NCI-H146 treated with DMSO at 0.1 percent for 48 hours (cell line): ENCODE results near the gene SATB1.

Source experiments
- DNase-seq: peaks from one replicate; lab custom pipeline; 2025; ENCODE audit not compliant: unreplicated experiment; lab: John Stamatoyannopoulos, UW

SATB1 gene

GRCh38 chr3:18402239-18402799 lies 22.8 kb downstream of the SATB1 start:
- DNase-seq, result no peak

DNA sequence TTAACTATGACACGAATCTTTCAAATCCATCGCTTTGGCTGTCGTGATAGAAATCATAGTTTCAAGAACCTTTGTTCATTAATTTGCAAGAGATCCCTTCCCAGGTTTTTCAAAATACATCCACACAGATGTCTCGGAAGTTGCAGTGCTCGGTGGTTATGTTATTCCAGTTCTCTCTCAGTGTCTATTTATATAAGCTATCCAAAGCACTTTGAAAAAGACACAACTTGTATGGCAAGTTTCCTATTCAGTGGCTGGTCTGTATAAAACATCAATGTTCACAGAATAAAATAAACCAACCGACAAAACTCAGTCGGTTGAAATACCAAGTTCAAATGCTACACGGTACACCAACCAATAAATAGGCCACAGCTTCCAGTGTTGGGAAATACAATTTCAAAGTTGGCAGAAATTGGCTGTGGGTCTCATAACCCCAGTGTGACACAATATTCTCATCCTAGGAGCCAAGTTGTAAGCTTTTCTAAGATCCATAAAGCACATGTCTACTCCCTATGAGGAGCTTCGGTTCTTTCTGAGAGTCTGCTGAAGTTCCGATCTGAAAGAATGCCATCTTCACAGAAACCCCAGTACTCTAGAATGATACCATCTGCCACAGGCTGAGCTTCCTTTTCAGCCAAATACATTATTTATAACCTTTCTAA lies 23.7 kb downstream of the SATB1 start:
- DNase-seq, result no peak

DNA sequence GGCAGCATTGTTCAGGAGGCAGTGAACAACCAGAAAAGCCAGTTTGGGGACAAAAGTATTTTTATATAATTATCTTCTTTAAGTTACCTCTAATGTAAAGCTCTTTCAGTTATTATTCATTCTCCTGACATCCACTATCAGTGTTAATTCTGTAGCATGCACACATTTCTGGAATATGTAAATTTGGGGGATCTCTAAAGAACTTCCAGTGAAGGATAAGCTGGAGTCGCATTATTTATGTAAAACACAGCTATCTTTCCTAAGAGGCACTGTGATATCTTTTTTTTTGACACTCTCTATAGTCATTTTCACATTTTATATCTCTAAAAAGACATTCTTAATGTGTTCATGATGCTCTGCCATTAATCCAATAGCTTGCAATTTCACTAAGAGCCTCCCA lies 26.7 kb downstream of the SATB1 start:
- no peak for DNase-seq

GRCh38 chr3:18396428-18396827 lies 28.7 kb downstream of the SATB1 start:
- DNase-seq, result no peak

DNA sequence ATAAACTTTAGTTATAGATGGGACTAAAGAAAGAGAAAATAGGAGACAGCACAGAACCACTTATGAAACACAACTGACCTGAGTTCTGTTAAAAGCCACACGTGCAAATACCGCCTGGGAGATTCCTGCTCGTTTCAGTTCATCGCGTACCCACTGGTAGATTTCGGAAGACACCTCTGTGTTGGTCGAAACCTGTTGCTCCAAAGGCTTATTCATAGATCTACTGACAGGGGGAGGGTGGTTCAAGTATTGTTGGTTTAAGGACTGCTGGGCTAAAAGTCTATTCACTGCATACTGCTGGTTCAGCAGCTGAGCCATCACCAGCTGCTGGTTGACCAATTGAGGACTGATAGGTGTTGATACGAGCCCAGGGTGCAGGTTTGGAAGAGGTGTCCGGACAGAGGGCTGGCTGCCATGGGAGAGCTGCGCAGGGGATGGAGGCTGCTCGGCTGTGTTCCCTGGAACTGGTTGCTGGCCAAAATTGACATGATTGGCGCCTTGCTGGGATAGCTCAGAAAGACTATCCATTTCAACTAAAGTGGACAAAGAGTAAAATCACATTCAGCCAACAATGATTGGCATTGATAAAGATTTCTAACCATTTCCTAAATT lies 30.6 kb downstream of the SATB1 start:
- no peak for DNase-seq

GRCh38 chr3:18393906-18394305 lies 31.2 kb downstream of the SATB1 start:
- DNase-seq, result no peak

- no peak for DNase-seq
Measured at GRCh38 chr3:18390024-18390660, 35.0 kb downstream of the SATB1 start.

- DNase-seq, result no peak
Measured at GRCh38 chr3:18389108-18389733, 35.9 kb downstream of the SATB1 start.

- no peak for DNase-seq
Measured at GRCh38 chr3:18386274-18386890, 38.8 kb downstream of the SATB1 start.

DNA sequence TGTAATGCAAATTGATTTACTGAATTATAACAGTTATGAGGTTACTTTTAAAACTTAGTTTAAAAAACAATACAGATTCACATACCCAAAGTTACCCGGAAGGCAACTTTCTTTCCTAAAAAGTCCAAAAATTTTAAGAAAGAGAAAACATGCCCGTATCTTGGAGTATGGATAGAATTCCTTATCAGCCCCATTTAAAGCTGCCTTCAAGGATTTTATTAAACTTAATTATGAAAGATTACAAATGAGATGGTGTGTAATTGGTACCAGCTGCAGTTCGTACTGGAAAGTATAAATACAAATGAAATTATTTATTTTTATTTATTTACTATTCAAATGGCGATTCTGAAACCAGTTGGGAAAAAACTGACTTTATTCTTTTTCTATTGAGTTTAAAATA lies 39.4 kb downstream of the SATB1 start:
- DNase-seq, result no peak

DNA sequence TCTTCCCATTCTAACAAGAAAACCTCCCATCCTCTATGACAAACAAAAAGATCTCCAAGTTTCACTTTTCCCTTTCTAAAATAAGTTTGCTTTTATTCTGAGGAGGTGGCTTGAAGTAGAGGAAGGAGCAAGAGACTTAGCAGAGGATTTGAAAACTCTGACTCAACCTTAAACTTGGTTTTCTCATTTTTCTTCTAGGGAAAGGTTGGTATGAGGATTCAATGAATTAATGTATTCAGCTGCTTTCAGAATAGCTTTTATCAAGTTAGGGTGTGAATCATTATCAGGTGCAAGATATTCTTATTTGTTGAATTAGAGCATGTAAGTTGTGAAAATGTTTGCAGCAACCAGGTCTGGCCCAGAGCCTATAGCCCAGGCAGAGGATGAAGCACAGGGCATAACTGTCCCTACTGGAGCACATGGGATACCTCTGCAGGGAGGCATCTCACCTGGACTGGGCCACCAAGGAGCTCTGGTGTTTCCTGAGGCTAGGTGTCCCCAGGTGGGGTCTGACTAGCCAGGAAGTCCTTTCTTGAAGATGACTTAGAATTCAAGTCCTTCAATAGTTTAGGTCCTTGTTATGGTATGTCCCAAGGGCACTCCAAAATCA lies 42.3 kb downstream of the SATB1 start:
- DNase-seq, result no peak

GRCh38 chr3:18379647-18380046 lies 45.5 kb downstream of the SATB1 start:
- DNase-seq, result no peak

DNA sequence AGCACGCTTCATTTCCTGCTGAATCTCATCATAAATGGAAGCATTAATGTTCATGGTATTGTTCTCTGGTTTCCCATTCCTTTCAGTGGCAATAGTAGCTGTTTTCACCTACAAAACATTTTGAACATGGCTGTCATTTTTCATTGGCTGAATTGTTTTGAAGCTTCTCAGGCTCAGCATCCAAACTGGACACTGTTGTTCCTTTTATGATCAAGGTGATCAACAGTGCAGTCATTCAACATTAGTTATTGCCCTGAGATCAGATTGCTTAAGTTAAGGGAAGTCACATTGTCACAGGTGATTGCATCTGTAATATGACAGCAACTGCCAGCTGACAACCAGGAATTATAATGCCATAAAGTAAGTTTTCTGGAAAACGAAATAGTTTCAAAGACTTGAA lies 46.9 kb downstream of the SATB1 start:
- no peak for DNase-seq

DNA sequence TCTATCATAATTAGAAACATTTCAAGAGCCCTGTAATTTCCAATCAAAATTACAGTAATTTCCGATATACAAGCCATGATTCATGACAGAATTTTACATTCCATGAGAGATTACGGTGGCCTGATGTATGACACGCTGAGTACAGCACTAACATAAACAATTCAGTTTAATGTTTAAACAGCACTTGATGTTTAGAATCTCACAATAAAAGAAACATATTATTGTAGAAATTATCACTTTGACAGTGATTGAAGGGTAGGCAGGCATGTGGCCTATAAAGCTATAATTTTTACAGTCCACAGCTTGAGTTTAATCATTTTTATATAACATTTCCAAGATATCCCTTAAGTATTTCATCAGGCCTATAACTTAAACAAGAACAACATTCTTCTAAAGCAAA lies 48.5 kb downstream of the SATB1 start:
- DNase-seq, result no peak

- no peak for DNase-seq
Measured at GRCh38 chr3:18372786-18373405, 52.2 kb downstream of the SATB1 start.

DNA sequence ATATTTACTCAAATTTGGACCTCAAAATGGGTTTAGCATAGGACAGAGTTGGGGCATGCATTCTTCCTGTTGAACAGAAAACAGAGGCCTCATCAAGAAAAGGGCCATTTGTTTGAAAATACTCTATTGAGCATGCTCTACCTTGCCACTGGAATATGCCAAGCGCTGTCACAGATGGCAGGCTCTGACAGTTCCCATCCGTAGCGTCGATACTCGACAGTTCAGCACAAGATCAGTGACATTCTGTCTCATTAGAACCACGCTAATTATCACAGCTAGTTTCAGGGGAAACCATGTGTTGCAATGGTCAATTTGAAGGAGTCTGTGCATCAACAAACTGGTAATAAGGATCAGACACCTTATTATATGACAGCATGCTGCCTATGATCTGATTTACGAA lies 54.5 kb downstream of the SATB1 start:
- DNase-seq, result no peak

DNA sequence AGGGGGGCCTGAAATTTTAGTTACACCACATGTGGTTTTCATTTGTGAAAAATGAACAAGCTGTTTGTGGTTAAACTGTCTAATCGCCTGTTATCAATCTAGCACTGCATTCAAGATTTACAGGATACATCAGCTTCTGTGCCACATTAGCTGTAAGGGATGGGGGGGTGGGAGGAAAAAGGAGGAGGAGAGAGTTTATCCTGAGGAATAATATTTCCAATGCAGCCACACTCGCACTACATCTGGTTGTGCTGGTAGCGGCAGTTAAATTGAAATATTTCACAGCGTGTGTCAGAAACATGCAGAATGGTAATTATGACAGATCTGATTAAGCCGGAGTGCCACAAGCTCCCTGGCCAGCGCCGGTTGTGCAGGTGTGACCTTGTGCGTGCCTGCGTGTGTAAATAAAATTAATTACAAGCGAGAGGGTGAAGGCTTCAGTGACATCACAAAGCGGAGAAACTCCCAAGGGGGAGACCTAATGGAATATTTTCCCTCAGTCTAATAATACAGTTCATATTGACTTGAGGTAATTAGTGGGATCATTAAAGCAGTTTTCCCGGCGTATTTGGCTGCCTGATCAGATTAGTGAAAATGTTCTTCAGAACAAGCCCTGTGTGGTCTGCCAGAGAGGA lies 55.5 kb downstream of the SATB1 start:
- DNase-seq, result peak; percentile 81

DNA sequence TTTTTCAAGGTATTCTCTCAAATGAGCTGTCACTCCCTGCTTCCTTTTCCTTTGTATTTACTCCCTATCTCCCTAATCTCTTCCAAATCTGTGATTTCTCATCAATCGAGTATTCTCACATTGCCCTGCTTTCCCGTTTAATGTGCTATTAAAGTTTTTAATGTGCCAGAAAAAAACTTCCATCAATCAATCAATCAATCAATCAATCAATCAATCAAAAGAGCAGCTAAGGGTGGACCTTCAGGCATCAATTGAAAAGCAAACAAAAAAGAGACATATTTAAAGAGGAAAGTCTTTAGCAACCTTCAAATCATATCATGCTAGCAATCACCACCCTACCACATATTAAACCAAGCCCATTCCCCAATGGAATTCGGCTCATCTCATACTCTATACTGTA lies 58.9 kb downstream of the SATB1 start:
- no peak for DNase-seq

DNA sequence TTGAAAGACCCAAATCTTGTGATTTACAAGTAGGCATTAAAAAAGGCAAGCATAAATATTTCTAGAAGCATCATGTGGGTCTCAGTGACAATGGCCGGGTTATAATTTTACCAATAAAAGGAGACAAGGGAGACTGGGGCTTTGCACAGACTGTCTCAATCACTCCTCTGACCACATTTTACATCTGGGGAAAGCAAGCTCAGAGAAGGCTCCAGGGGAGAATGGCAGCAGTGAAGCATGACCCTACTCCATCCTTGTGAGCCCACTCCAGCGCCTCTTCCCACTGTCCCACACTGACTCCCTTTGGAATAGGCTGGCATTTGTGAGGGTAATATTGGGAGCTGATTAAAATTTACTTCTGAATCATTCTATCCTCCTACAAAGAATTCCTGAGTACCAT lies 61.8 kb downstream of the SATB1 start:
- no peak for DNase-seq

GRCh38 chr3:18357747-18358146 lies 67.4 kb downstream of the SATB1 start:
- no peak for DNase-seq
